ENCODE data around the gene KLF6.

Gene KLF6

GRCh38 chr10:3808689-3809199 lies 23.7 kb upstream of the KLF6 start:
- no peak for TF ChIP-seq CTCF (IDR thresholded peaks at IDR 0.05)
- peaks cover 8 to 9% of the 10 kb centered on the region in 2 experiments for H3K4me1 ChIP-seq (ENCODE audit: control insufficient read depth in 1 of 2, insufficient read depth in 1 of 2, low read depth in 1 of 2, low read length in 1 of 2)
- H3K27ac ChIP-seq = no peak overlapping the region
- H3K27me3 ChIP-seq = no peaks in the 10 kb centered on the region
- H3K9me3 ChIP-seq = no peaks in the 10 kb centered on the region
- no peaks in the 10 kb centered on the region for H3K36me3 ChIP-seq
- no peak overlapping the region for H3K4me3 ChIP-seq (ENCODE audit: low read depth in 1 of 2, low read length in 1 of 2)

GRCh38 chr10:3807928-3808496 lies 23.0 kb upstream of the KLF6 start:
- Histone ChIP-seq H3K36me3 (no peaks in the 10 kb centered on the region), H3K4me1 (ENCODE audit: control insufficient read depth in 1 of 2, insufficient read depth in 1 of 2, low read depth in 1 of 2, low read length in 1 of 2) (peaks cover 12 to 16% of the 10 kb centered on the region in 2 experiments), H3K27ac (no peak overlapping the region), H3K9me3 (no peaks in the 10 kb centered on the region), H3K27me3 (no peaks in the 10 kb centered on the region), H3K4me3 (ENCODE audit: low read depth in 1 of 2, low read length in 1 of 2) (no peak overlapping the region)
- TF ChIP-seq CTCF (IDR thresholded peaks at IDR 0.05) = no peak

- Histone ChIP-seq H3K27me3 (no peaks in the 10 kb centered on the region), H3K9me3 (no peaks in the 10 kb centered on the region), H3K4me1 (ENCODE audit: control insufficient read depth in 1 of 2, insufficient read depth in 1 of 2, low read depth in 1 of 2, low read length in 1 of 2) (peaks cover 12 to 18% of the 10 kb centered on the region in 2 experiments), H3K36me3 (no peaks in the 10 kb centered on the region), H3K4me3 (ENCODE audit: low read depth in 1 of 2, low read length in 1 of 2) (no peak overlapping the region), H3K27ac (no peak overlapping the region)
- no peak for TF ChIP-seq CTCF (IDR thresholded peaks at IDR 0.05)
Measured at GRCh38 chr10:3807211-3807927, 22.4 kb upstream of the KLF6 start.

- H3K4me1 ChIP-seq (ENCODE audit: control insufficient read depth in 1 of 2, insufficient read depth in 1 of 2, low read depth in 1 of 2, low read length in 1 of 2) = peaks cover 12 to 18% of the 10 kb centered on the region in 2 experiments
- H3K9me3 ChIP-seq = no peaks in the 10 kb centered on the region
- no peak for TF ChIP-seq CTCF (IDR thresholded peaks at IDR 0.05)
- no peak overlapping the region for H3K4me3 ChIP-seq (ENCODE audit: low read depth in 1 of 2, low read length in 1 of 2)
- H3K27me3 ChIP-seq = no peaks in the 10 kb centered on the region
- no peak overlapping the region for H3K27ac ChIP-seq
- H3K36me3 ChIP-seq = no peaks in the 10 kb centered on the region
Measured at GRCh38 chr10:3806603-3807002, 21.6 kb upstream of the KLF6 start.

GRCh38 chr10:3805791-3806461 lies 20.9 kb upstream of the KLF6 start:
- no peaks in the 10 kb centered on the region for H3K27me3 ChIP-seq
- H3K4me3 ChIP-seq (ENCODE audit: low read depth in 1 of 2, low read length in 1 of 2) = no peak overlapping the region
- no peaks in the 10 kb centered on the region for H3K9me3 ChIP-seq
- H3K27ac ChIP-seq = no peak overlapping the region
- no peak for TF ChIP-seq CTCF (IDR thresholded peaks at IDR 0.05)
- H3K36me3 ChIP-seq = no peaks in the 10 kb centered on the region
- H3K4me1 ChIP-seq (ENCODE audit: control insufficient read depth in 1 of 2, insufficient read depth in 1 of 2, low read depth in 1 of 2, low read length in 1 of 2) = peaks cover 12 to 18% of the 10 kb centered on the region in 2 experiments
